NCI-H446 treated with DMSO at 0.1 percent for 48 hours (cell line): Measurements from ENCODE around the gene FAAH2.
"Not testable (repeated sequence)": the region's sequence is repeated elsewhere in the genome, so short reads cannot be mapped to it uniquely, and the experiment has no call there.

Experiments
- DNase-seq: peaks from one replicate; lab custom pipeline; 2025; lab: John Stamatoyannopoulos, UW

The FAAH2 gene

GRCh38 chrX:57380026-57380796 is 93.7 kb downstream of the FAAH2 start:
- no peak for DNase-seq

GRCh38 chrX:57394162-57394561 is 107.7 kb downstream of the FAAH2 start:
- not testable (repeated sequence) for DNase-seq

GRCh38 chrX:57403191-57403590 is 116.7 kb downstream of the FAAH2 start:
- not testable (repeated sequence) for DNase-seq

- no peak for DNase-seq
These were observed 119.6 kb downstream of the FAAH2 start for GRCh38 chrX:57406149-57406548.

- DNase-seq: no peak
These were observed 131.3 kb downstream of the FAAH2 start for GRCh38 chrX:57417827-57418226.

- DNase-seq: no peak
These were observed 135.8 kb downstream of the FAAH2 start for GRCh38 chrX:57422289-57422688.

GRCh38 chrX:57422790-57423189 is 136.3 kb downstream of the FAAH2 start:
- DNase-seq: no peak

GRCh38 chrX:57445076-57445475 is 158.6 kb downstream of the FAAH2 start:
- DNase-seq: no peak

GRCh38 chrX:57445832-57446231 is 159.3 kb downstream of the FAAH2 start:
- DNase-seq: no peak

- DNase-seq: no peak
These were observed 161.3 kb downstream of the FAAH2 start for GRCh38 chrX:57447856-57448255.

GRCh38 chrX:57451426-57452020 is 165.0 kb downstream of the FAAH2 start:
- DNase-seq: no peak

GRCh38 chrX:57453901-57454300 is 167.4 kb downstream of the FAAH2 start:
- DNase-seq: no peak

- DNase-seq: no peak
These were observed 195.0 kb downstream of the FAAH2 start for GRCh38 chrX:57481514-57481913.

GRCh38 chrX:57516491-57516890 is 230.0 kb downstream of the FAAH2 start:
- DNase-seq: no peak

GRCh38 chrX:57519578-57520118 is 233.1 kb downstream of the FAAH2 start:
- no peak for DNase-seq

GRCh38 chrX:57528670-57529255 is 242.3 kb downstream of the FAAH2 start:
- DNase-seq: no peak
